Central memory CD8-positive, alpha-beta T cell (primary cell): ENCODE data around the gene DNMT3L.
"Not testable (repeated sequence)": the region's sequence is repeated elsewhere in the genome, so short reads cannot be mapped to it uniquely, and the experiment has no call there.

ENCODE experiments used
- ATAC-seq: fragments of 150-1000 bp; cut with Tn5 transposase; replicated peaks from 2 replicates; pipeline ENCODE4 v1.10.0; 2022; ENCODE audit warnings: mild to moderate bottlenecking, moderate FRiP score, moderate number of reproducible peaks; ENCODE audit not compliant: poor library complexity, severe bottlenecking; ENCODE audit errors: extremely low read depth
- DNase-seq, 2 donors: peaks; one replicate each; pipeline ENCODE4 v3.0.0; 2021; ENCODE audit warnings: low spot score in 2 of 2
- H3K27ac Mint-ChIP-seq: one replicate; pipeline ENCODE4 v1.8.0; 2022; ENCODE audit warnings: low read depth, mild to moderate bottlenecking, moderate library complexity, mixed read lengths
- H3K27me3 Mint-ChIP-seq: one replicate; pipeline ENCODE4 v1.8.0; 2022; ENCODE audit warnings: mixed read lengths
- H3K36me3 Mint-ChIP-seq: one replicate; pipeline ENCODE4 v1.8.0; 2022; ENCODE audit warnings: mild to moderate bottlenecking, moderate library complexity, mixed read lengths; ENCODE audit not compliant: insufficient read depth
- H3K4me1 Mint-ChIP-seq: one replicate; pipeline ENCODE4 v1.8.0; 2022; ENCODE audit warnings: mixed read lengths
- H3K4me3 Mint-ChIP-seq: one replicate; pipeline ENCODE4 v1.8.0; 2022; ENCODE audit warnings: mild to moderate bottlenecking, moderate library complexity, mixed read lengths
- H3K9me3 Mint-ChIP-seq: one replicate; pipeline ENCODE4 v1.8.0; 2022; ENCODE audit warnings: mixed read lengths

The DNMT3L gene

DNA sequence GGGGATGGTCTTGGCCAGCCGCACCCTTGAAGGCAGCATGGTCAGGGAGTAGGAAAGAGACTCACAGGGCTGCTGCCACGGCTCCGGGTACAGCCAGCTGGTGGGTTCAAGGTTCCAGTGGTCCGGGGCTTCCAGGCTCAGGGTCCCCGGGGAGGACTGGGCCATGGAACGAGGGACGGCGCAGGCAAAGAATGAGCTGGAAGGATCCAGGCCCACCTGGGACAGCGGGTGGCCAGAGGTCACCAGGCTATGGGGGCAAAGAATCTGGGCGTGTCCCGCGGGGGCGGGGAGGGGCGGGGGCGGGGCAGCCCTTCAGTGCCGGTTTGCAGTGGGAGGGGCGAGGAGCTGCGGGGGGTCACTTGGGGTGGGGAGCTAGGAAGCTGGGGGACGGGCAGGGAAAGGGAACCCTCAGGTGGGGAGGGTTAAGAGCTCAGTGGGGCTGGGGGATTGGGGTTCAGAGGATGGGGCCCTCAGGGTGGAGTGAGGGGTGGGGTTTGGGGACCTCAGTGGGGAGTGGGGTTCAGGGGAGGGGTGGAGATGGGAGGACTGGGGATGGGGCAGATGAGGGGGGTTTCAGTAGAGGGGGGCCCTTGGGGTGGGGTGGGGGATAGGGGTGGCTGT lies at the start of gene DNMT3L:
Gene DNMT3L (minus strand): TSS at position 223 of the 621 bp plus-strand sequence. CDS start 638 bp downstream, outside the sequence.
- H3K9me3 Mint-ChIP-seq: no peaks in the 10 kb centered on the region
- H3K27ac Mint-ChIP-seq: no peak within 1 kb of the TSS
- no peak within 1 kb of the TSS for H3K4me3 Mint-ChIP-seq
- H3K36me3 Mint-ChIP-seq: peaks cover 2% of the 10 kb centered on the region
- DNase-seq (no peak), ATAC-seq (no peak)
- peaks cover 12% of the 10 kb centered on the region for H3K27me3 Mint-ChIP-seq
- H3K4me1 Mint-ChIP-seq: no peaks in the 10 kb centered on the region

DNA sequence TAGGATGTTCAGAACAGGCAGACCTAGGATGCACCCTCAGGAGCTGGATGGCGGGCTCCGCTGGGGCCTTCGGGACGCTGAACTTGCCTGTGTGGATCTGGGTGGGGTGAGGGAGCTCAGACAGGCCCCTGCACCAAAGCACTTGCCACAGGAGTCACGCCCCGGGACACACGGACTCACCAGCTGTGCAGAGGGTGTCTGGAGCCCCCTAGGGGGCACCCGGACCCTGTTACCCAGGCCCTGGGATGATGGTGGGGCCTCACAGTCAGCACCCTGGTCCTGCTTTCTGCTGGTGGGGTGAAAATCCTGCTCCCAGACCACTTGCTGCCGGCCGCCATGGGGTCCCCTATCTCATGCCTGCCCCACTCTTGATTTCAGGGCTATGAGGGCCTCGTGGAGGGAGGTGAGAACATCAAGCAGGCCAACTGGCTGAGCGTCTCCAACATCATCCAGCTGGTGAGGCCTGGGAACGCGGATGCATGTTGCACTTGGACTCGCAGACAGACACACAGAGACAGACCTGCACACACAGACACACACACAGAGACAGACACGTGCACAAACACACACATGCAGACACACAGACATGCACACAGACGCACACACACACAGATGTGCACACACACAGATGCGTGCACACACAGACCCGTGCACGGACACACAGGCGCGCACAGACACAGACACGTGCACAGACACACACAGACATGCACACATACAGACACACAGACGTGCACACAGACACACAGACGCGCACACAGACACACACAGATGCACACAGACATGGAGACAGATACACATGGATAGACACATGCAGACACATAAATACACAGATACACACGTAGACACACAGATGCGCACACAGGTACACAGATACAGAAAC lies 49.2 kb upstream of the DNMT3L start:
- Mint-ChIP-seq H3K9me3 (no peaks in the 10 kb centered on the region), H3K27ac (no peak overlapping the region), H3K27me3 (no peaks in the 10 kb centered on the region), H3K4me3 (no peak overlapping the region), H3K4me1 (peaks cover 8% of the 10 kb centered on the region), H3K36me3 (peaks cover 16% of the 10 kb centered on the region)
- no peak for ATAC-seq
- DNase-seq: no peak

DNA sequence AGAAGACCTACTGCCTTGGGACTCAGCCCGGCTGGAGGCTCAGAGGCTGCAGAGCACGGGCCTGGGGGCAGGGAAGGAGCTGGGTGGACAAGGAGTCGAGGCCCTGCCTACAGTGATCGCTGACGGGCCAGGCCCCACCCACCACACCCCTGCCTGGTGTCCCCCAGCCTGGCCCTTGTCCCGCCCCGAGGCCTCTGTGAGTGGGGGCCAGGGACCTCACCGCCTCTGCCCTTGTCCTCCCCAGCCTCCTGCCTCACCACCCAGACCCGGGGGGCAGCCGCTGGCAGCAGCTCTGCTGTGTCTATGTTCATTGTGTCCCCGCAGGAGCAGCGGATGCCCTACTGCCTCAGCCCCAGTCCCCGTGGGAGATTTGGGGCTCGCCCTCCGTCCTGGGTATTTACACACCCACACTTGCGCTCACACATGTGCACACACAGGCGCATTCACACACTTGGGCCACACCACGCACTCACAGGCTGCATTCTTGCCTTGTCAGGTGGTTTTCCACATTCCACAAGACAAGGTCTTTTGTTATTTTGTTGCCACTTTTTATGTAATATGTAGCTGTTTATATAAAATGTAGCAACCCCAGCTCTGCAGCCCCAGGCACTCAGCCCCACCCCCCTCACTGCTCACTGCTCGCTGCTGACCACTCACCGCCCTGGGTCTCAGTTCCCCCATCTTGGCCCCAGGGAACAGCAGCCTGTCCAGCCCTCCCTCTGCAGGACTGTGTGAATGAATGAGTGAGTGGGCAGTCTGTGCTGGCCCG lies 45.4 kb upstream of the DNMT3L start:
- Mint-ChIP-seq H3K4me1 (peaks cover 25% of the 10 kb centered on the region), H3K27me3 (no peaks in the 10 kb centered on the region), H3K9me3 (no peaks in the 10 kb centered on the region), H3K4me3 (no peak overlapping the region), H3K27ac (peak overlapping the region; percentile 44), H3K36me3 (peaks cover 19% of the 10 kb centered on the region)
- DNase-seq (no peak), ATAC-seq (no peak)

GRCh38 chr21:44305691-44306090 lies 44.0 kb upstream of the DNMT3L start:
- no peaks in the 10 kb centered on the region for H3K9me3 Mint-ChIP-seq
- no peak for DNase-seq
- H3K27me3 Mint-ChIP-seq: no peaks in the 10 kb centered on the region
- H3K36me3 Mint-ChIP-seq: peaks cover 15% of the 10 kb centered on the region
- H3K4me1 Mint-ChIP-seq: peaks cover 32% of the 10 kb centered on the region
- H3K27ac Mint-ChIP-seq: no peak overlapping the region
- ATAC-seq: no peak
- no peak overlapping the region for H3K4me3 Mint-ChIP-seq

GRCh38 chr21:44304877-44305293 lies 43.2 kb upstream of the DNMT3L start:
- ATAC-seq (no peak), DNase-seq (peak in 1 of 2 donors; percentile 26)
- no peaks in the 10 kb centered on the region for H3K27me3 Mint-ChIP-seq
- peaks cover 15% of the 10 kb centered on the region for H3K36me3 Mint-ChIP-seq
- no peaks in the 10 kb centered on the region for H3K9me3 Mint-ChIP-seq
- H3K4me1 Mint-ChIP-seq: peaks cover 33% of the 10 kb centered on the region
- H3K4me3 Mint-ChIP-seq: no peak overlapping the region
- peak overlapping the region; percentile 75 for H3K27ac Mint-ChIP-seq

DNA sequence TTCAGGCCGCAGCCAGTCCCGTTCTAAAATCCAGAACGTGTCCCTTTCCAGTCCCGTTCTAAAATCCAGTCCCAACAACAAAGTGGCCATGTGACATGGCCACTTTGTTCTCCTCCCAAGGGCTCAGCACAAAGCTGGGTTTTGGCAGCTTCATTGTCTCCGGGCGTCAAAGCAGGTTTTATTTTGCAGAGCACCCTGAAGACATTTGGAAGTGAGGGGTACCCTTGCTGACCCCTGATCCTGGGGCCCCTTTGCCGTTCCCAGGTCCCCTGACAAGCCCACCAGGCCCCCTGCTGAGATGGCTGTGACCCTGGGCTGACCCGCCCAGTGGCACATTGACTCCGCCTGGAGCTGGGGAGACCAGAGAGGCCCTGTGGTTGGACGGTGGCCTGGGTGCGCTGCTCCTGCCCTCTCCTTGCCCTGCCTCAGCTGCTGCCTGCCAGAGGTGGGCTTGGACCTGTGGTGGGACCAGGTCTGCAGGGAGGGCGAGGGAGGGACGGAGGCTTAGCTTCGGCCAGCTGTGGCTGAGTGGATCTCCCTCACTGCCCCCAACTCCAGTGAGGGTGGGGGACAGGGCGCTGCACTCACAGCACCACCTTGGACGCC lies 42.4 kb upstream of the DNMT3L start:
- ATAC-seq (no peak), DNase-seq (no peak)
- Mint-ChIP-seq H3K27ac (no peak overlapping the region), H3K4me3 (no peak overlapping the region), H3K4me1 (peaks cover 37% of the 10 kb centered on the region), H3K9me3 (no peaks in the 10 kb centered on the region), H3K36me3 (peaks cover 15% of the 10 kb centered on the region), H3K27me3 (no peaks in the 10 kb centered on the region)

- Mint-ChIP-seq H3K27me3 (no peaks in the 10 kb centered on the region), H3K4me1 (peaks cover 38% of the 10 kb centered on the region), H3K9me3 (no peaks in the 10 kb centered on the region), H3K4me3 (peak overlapping the region; percentile 17), H3K27ac (no peak overlapping the region), H3K36me3 (peaks cover 13% of the 10 kb centered on the region)
- DNase-seq (no peak), ATAC-seq (no peak)
Observed at GRCh38 chr21:44303490-44303981, 41.8 kb upstream of the DNMT3L start.

DNA sequence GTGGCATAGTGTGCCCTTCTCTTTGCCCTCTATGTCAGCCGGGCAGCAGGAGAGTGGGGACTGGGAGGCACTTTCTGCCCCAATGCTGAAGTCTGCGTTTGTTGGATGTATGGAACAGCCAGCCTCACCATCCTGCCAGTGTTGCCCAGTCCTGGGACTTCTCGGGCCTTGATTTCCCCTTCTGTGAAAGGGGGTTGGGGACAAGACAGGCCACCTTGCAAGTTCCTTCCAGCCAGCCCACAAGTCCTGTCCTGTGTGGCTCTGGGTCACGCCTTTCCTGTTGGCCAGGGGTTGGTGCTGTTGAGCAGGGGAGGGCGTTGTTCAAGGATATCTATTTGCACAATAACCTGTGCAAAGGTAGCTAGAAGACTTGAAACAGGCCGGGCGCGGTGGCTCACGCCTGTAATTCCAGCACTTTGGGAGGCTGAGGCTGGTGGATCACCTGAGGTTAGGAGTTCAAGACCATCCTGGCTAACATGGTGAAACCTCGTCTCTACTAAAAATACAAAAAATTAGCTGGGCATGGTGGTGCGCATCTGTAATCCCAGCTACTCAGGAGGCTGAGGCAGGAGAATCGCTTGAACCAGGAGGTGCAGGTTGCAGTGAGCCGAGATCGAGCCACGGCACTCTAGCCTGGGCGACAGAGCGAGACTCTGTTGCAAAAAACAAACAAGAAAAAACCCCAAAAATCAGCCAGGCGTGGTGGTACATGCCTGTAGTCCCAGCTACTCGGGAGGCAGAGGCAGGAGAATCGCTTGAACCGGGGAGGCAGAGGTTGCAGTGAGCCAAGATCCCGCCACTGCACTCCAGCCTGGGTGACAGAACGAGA lies 41.1 kb upstream of the DNMT3L start:
- not testable (repeated sequence) for DNase-seq

DNA sequence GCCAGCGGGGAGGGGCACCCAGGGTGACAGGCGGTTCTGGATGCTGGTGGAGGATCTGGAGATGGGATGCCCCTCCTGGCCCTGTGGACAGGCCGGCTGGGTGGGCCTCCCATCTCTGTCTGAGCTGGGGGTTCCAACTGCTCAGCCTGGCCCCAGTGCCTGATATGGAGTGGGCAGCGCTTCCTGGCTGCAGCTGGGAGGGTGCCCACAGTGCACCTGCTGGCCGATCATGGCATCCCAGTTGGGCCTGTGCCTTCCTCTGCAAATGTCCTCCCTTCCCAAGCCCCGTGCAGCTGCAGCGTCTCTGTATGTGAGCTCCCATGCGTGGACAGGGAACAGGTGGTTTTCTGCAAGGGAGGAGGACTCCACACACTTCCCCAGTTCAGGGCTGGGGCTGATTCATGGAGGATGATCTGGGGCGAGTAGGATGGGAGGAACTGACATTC lies 40.3 kb upstream of the DNMT3L start:
- ATAC-seq: no peak
- peaks cover 50% of the 10 kb centered on the region for H3K4me1 Mint-ChIP-seq
- H3K9me3 Mint-ChIP-seq: no peaks in the 10 kb centered on the region
- no peak for DNase-seq
- no peaks in the 10 kb centered on the region for H3K27me3 Mint-ChIP-seq
- no peak overlapping the region for H3K27ac Mint-ChIP-seq
- peak overlapping the region; percentile 83 for H3K4me3 Mint-ChIP-seq
- peaks cover 8% of the 10 kb centered on the region for H3K36me3 Mint-ChIP-seq

More for the DNA sequence above, 41.1 kb upstream of the DNMT3L start:
- H3K27ac Mint-ChIP-seq, H3K27me3 Mint-ChIP-seq, H3K9me3 Mint-ChIP-seq, ATAC-seq: not testable (repeated sequence)
- Mint-ChIP-seq H3K4me3 (peak overlapping the region; percentile 83), H3K4me1 (peaks cover 45% of the 10 kb centered on the region), H3K36me3 (peaks cover 10% of the 10 kb centered on the region)

DNA sequence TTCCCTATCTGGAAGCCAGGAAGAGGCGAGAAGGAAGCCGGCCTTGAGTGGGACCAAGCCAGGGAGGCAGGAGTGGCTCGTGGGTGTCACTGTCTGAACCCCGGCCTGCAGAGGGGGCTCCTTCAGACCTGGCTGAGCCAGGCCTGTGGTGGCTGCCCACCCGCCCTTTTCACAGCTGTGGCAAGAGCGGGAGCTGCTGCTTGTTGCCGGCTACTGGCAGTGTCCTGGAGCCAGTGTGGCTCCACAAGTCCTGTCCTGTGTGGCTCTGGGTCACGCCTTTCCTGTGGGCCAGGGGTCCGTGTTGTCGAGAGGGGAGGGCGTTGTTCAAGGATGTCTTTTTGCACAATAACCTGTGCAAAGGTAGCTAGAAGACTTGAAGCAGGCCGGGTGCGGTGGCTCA lies 39.4 kb upstream of the DNMT3L start:
- Mint-ChIP-seq H3K27ac (peak overlapping the region; percentile 29), H3K36me3 (peaks cover 6% of the 10 kb centered on the region), H3K9me3 (no peaks in the 10 kb centered on the region), H3K27me3 (no peaks in the 10 kb centered on the region), H3K4me1 (peaks cover 50% of the 10 kb centered on the region), H3K4me3 (peak overlapping the region; percentile 83)
- no peak for DNase-seq
- no peak for ATAC-seq

GRCh38 chr21:44300262-44300959 lies 38.7 kb upstream of the DNMT3L start:
- peaks cover 50% of the 10 kb centered on the region for H3K4me1 Mint-ChIP-seq

More at GRCh38 chr21:44300262-44300959, 38.7 kb upstream of the DNMT3L start:
- Mint-ChIP-seq H3K36me3 (peaks cover 6% of the 10 kb centered on the region), H3K4me3 (peak overlapping the region; percentile 83), H3K27me3 (no peaks in the 10 kb centered on the region), H3K27ac (peak overlapping the region; percentile 29), H3K9me3 (no peaks in the 10 kb centered on the region)
- peak; percentile 33 for ATAC-seq
- DNase-seq: no peak
